Stimulated activated CD8-positive, alpha-beta memory T cell treated with anti-CD3 and anti-CD28 coated beads, Interleukin-2, amount 100 ng/mL, for 1 hour (primary cell): ENCODE measurements around the gene PXMP2.
"Not testable (repeated sequence)": the region's sequence is repeated elsewhere in the genome, so short reads cannot be mapped to it uniquely, and the experiment has no call there.

Experiments
- DNase-seq, 2 donors: peaks; one replicate each; pipeline ENCODE4 v3.0.0-alpha.2; 2020; ENCODE audit warnings: low read depth in 2 of 2

The PXMP2 gene

DNA sequence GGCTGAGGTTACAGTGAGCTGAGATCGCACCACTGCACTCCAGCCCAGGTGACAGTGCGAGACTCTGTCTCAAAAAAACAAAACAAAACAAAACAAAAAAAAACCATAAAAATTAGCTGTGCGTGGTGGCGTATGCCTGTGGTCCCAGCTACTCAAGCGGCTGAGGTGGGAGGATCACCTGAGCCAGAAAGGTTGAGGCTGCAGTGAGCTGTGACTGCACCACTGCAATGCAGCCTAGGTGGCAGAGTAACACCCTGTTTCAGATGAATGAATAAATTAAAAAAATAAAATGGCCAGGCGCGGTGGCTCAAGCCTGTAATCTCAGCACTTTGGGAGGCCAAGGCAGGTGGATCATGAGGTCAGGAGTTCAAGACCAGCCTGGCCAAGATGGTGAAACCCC is 66.3 kb downstream of the PXMP2 start:
- not testable (repeated sequence) for DNase-seq

DNA sequence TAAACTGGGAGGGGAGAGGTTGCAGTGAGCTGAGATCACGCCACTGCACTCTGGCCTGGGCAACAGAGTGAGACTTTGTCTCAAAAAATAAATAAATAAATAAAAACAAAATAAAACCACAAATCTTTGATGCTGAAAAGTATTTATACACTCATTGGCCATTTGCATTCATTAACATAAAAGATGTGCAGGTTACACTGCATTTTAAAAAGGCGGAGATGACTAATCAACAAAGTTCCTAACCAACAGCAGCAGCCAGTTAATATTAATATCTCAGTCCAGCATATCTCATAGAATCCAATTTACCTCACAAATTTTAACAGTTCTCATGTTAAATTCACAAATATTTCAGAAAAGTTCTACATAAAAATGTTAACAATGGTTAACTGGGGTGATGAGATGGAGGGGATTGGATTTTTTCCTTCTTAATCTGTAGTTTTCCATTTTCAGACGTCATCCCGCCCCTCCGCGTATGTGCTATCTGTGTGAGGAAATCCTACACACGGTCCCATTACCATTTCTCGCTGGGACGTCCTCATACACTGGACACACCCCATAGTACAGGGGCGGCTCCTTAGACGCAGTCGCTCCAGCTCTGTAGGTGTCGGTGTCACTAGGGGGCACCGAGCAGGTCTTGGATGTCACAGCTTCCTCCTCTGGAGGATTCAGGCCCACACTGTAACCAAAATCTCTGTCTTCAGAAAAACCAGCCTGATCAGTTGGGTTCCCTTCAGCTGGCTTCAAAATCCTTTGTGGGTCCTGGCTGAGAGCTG is 67.0 kb downstream of the PXMP2 start:
- no peak for DNase-seq
